Natural killer cell treated with Interleukin-12 subunit alpha and Interleukin-12 subunit beta and Interleukin-15 and Interleukin-18, amount 100 ng/mL, for 72 hours (primary cell): ENCODE results near the gene IFIT2. TPM values are rescaled to one million over a fixed set of nuclear protein-coding genes. Genes with fewer than 3 reads are reported as not detected.
"Not testable (repeated sequence)": the region's sequence is repeated elsewhere in the genome, so short reads cannot be mapped to it uniquely, and the experiment has no call there.

Experiments
- ATAC-seq, 2 donors: fragments of 150-1000 bp; cut with Tn5 transposase in 1 of 2; sonication (Bioruptor Pico), chemical (Tn5 transposase) in 1 of 2; 2 replicates each; pipeline ENCODE4 v1.10.0; 2021
- DNase-seq: peaks from one replicate; pipeline ENCODE4 v3.0.0; 2022; ENCODE audit warnings: low spot score
- H3K27ac Mint-ChIP-seq, 2 donors: 1 replicate in 1 of 2; 2 replicates in 1 of 2; pipeline ENCODE4 v1.8.0; 2022; ENCODE audit warnings: mixed read lengths in 2 of 2, mild to moderate bottlenecking in 1 of 2, moderate library complexity in 1 of 2
- H3K27me3 Mint-ChIP-seq, 2 donors: 1 replicate in 1 of 2; 2 replicates in 1 of 2; pipeline ENCODE4 v1.8.0; 2022; ENCODE audit warnings: mixed read lengths in 2 of 2
- H3K36me3 Mint-ChIP-seq: one replicate; pipeline ENCODE4 v1.8.0; 2022; ENCODE audit warnings: mixed read lengths
- H3K4me1 Mint-ChIP-seq, 2 donors: 1 replicate in 1 of 2; 2 replicates in 1 of 2; pipeline ENCODE4 v1.8.0; 2022; ENCODE audit warnings: low read depth in 2 of 2, mixed read lengths in 2 of 2, mild to moderate bottlenecking in 1 of 2
- H3K4me3 Mint-ChIP-seq: one replicate; pipeline ENCODE4 v1.8.0; 2022; ENCODE audit warnings: mixed read lengths
- H3K9me3 Mint-ChIP-seq: 2 replicates; pipeline ENCODE4 v1.8.0; 2022; ENCODE audit warnings: mixed read lengths
- total RNA-seq, 2 donors: library from RNA; stranded (reverse); gene quantifications; one replicate each; pipeline ENCODE4 v1.2.3, GENCODE V29; 2022

IFIT2 gene
- total RNA-seq, 2 donors from 2014 or later = 1.5 to 1.7 TPM

- Mint-ChIP-seq H3K9me3 (no peaks in the 10 kb centered on the region), H3K27me3 (peaks cover 0 to 2% of the 10 kb centered on the region in 2 donors), H3K4me3 (no peak overlapping the region), H3K36me3 (peaks cover 36% of the 10 kb centered on the region), H3K27ac (no peak overlapping the region), H3K4me1 (peaks cover 30 to 37% of the 10 kb centered on the region in 2 donors)
- no peak for DNase-seq
- ATAC-seq = no peak
Measured at GRCh38 chr10:89305766-89306433, 4.1 kb downstream of the IFIT2 start.

GRCh38 chr10:89306434-89307268 is 4.8 kb downstream of the IFIT2 start:
- peaks cover 36% of the 10 kb centered on the region for H3K36me3 Mint-ChIP-seq
- DNase-seq (no peak), ATAC-seq (no peak)
- no peak overlapping the region for H3K4me3 Mint-ChIP-seq
- peaks cover 24 to 30% of the 10 kb centered on the region in 2 donors for H3K4me1 Mint-ChIP-seq
- H3K27ac Mint-ChIP-seq = no peak overlapping the region
- no peaks in the 10 kb centered on the region for H3K9me3 Mint-ChIP-seq
- H3K27me3 Mint-ChIP-seq = no peaks in the 10 kb centered on the region

GRCh38 chr10:89307269-89307577 is 5.4 kb downstream of the IFIT2 start:
- Mint-ChIP-seq H3K36me3 (peaks cover 36% of the 10 kb centered on the region), H3K9me3 (no peaks in the 10 kb centered on the region), H3K4me3 (no peak overlapping the region), H3K4me1 (peaks cover 18 to 24% of the 10 kb centered on the region in 2 donors), H3K27me3 (peaks cover 0 to 2% of the 10 kb centered on the region in 2 donors), H3K27ac (no peak overlapping the region)
- ATAC-seq = peak in 1 of 2 donors; percentile 48
- no peak for DNase-seq

- Mint-ChIP-seq H3K27ac (no peak overlapping the region), H3K4me1 (peaks cover 9 to 15% of the 10 kb centered on the region in 2 donors), H3K4me3 (no peak overlapping the region), H3K27me3 (peaks cover 0 to 2% of the 10 kb centered on the region in 2 donors), H3K9me3 (no peaks in the 10 kb centered on the region), H3K36me3 (peaks cover 36% of the 10 kb centered on the region)
- DNase-seq (no peak), ATAC-seq (no peak)
Measured at GRCh38 chr10:89308266-89308665, 6.4 kb downstream of the IFIT2 start.

- no peak for DNase-seq
- H3K27ac Mint-ChIP-seq = no peak overlapping the region
- peaks cover 36% of the 10 kb centered on the region for H3K36me3 Mint-ChIP-seq
- H3K27me3 Mint-ChIP-seq = peaks cover 0 to 5% of the 10 kb centered on the region in 2 donors
- peaks cover 5 to 10% of the 10 kb centered on the region in 2 donors for H3K4me1 Mint-ChIP-seq
- no peak overlapping the region for H3K4me3 Mint-ChIP-seq
- no peaks in the 10 kb centered on the region for H3K9me3 Mint-ChIP-seq
- no peak for ATAC-seq
Measured at GRCh38 chr10:89308736-89309135, 6.9 kb downstream of the IFIT2 start.

GRCh38 chr10:89309156-89310055 is 7.6 kb downstream of the IFIT2 start:
- H3K27me3 Mint-ChIP-seq = peaks cover 0 to 6% of the 10 kb centered on the region in 2 donors
- no peak for DNase-seq

GRCh38 chr10:89310056-89310893 is 8.4 kb downstream of the IFIT2 start:
- Mint-ChIP-seq H3K36me3 (peaks cover 27% of the 10 kb centered on the region), H3K9me3 (no peaks in the 10 kb centered on the region), H3K4me3 (no peak overlapping the region), H3K4me1 (no peaks in the 10 kb centered on the region), H3K27ac (no peak overlapping the region), H3K27me3 (peaks cover 0 to 6% of the 10 kb centered on the region in 2 donors)
- ATAC-seq (no peak), DNase-seq (no peak)

More at GRCh38 chr10:89309156-89310055, 7.6 kb downstream of the IFIT2 start:
- Mint-ChIP-seq H3K4me3 (no peak overlapping the region), H3K9me3 (no peaks in the 10 kb centered on the region), H3K36me3 (peaks cover 36% of the 10 kb centered on the region), H3K27ac (no peak overlapping the region), H3K4me1 (peaks cover 0 to 4% of the 10 kb centered on the region in 2 donors)
- no peak for ATAC-seq

GRCh38 chr10:89312973-89313372 is 11.1 kb downstream of the IFIT2 start:
- ATAC-seq (no peak), DNase-seq (no peak)
- Mint-ChIP-seq H3K4me3 (no peak overlapping the region), H3K27me3 (peaks cover 13 to 14% of the 10 kb centered on the region in 2 donors), H3K9me3 (peaks cover under 1% of the 10 kb centered on the region), H3K4me1 (no peaks in the 10 kb centered on the region), H3K36me3 (peaks cover 15% of the 10 kb centered on the region), H3K27ac (no peak overlapping the region)

GRCh38 chr10:89314676-89315075 is 12.8 kb downstream of the IFIT2 start:
- DNase-seq = no peak
- H3K9me3 Mint-ChIP-seq = peaks cover 2% of the 10 kb centered on the region
- H3K4me3 Mint-ChIP-seq = no peak overlapping the region
- peaks cover 7% of the 10 kb centered on the region for H3K36me3 Mint-ChIP-seq
- ATAC-seq = no peak
- H3K27me3 Mint-ChIP-seq = peaks cover 25 to 27% of the 10 kb centered on the region in 2 donors
- H3K4me1 Mint-ChIP-seq = no peaks in the 10 kb centered on the region
- no peak overlapping the region for H3K27ac Mint-ChIP-seq

GRCh38 chr10:89318047-89318446 is 16.2 kb downstream of the IFIT2 start:
- not testable (repeated sequence) for H3K9me3 Mint-ChIP-seq, H3K4me3 Mint-ChIP-seq, H3K4me1 Mint-ChIP-seq, H3K36me3 Mint-ChIP-seq, H3K27ac Mint-ChIP-seq, ATAC-seq, DNase-seq
- H3K27me3 Mint-ChIP-seq = peaks cover 25 to 30% of the 10 kb centered on the region in 2 donors

- H3K27me3 Mint-ChIP-seq = peaks cover 15 to 16% of the 10 kb centered on the region in 2 donors
Measured at GRCh38 chr10:89325081-89325480, 23.2 kb downstream of the IFIT2 start.

GRCh38 chr10:89325856-89326255 is 24.0 kb downstream of the IFIT2 start:
- H3K9me3 Mint-ChIP-seq, DNase-seq, H3K36me3 Mint-ChIP-seq, ATAC-seq: not testable (repeated sequence)
- Mint-ChIP-seq H3K4me1 (peaks cover 32 to 37% of the 10 kb centered on the region in 2 donors), H3K27ac (peak overlapping the region; percentile 28 to 70), H3K4me3 (peak overlapping the region; percentile 16), H3K27me3 (peaks cover 15 to 16% of the 10 kb centered on the region in 2 donors)

More at GRCh38 chr10:89325081-89325480, 23.2 kb downstream of the IFIT2 start:
- DNase-seq, H3K9me3 Mint-ChIP-seq, H3K27ac Mint-ChIP-seq, H3K4me3 Mint-ChIP-seq, H3K36me3 Mint-ChIP-seq, ATAC-seq: not testable (repeated sequence)
- H3K4me1 Mint-ChIP-seq = peaks cover 25 to 29% of the 10 kb centered on the region in 2 donors
